Esophagus muscularis mucosa (tissue), 4 donors: ENCODE data around the gene MDC1.
"Not testable (repeated sequence)": the region's sequence is repeated elsewhere in the genome, so short reads cannot be mapped to it uniquely, and the experiment has no call there.

Experiments
- CTCF ChIP-seq, 3 experiments: fragments of 200-600 bp in 2 of 3; fragments of 450-650 bp in 1 of 3; sonication (generic) in 2 of 3; IDR thresholded peaks; one replicate each; pipeline ENCODE4 v1.5.1; 2017 to 2019; ENCODE audit warnings: antibody characterized with exemption in 3 of 3, mild to moderate bottlenecking in 2 of 3, moderate library complexity in 1 of 3
- EP300 ChIP-seq: sonication (generic); formaldehyde crosslinking; IDR thresholded peaks from one replicate; pipeline ENCODE4 v1.6.1; 2017; ENCODE audit warnings: antibody characterized with exemption
- POLR2AphosphoS5 ChIP-seq, 2 donors: sonication (generic); formaldehyde crosslinking; IDR thresholded peaks; one replicate each; pipeline ENCODE4 v1.6.1; 2017; ENCODE audit warnings: antibody characterized with exemption in 2 of 2

DNA sequence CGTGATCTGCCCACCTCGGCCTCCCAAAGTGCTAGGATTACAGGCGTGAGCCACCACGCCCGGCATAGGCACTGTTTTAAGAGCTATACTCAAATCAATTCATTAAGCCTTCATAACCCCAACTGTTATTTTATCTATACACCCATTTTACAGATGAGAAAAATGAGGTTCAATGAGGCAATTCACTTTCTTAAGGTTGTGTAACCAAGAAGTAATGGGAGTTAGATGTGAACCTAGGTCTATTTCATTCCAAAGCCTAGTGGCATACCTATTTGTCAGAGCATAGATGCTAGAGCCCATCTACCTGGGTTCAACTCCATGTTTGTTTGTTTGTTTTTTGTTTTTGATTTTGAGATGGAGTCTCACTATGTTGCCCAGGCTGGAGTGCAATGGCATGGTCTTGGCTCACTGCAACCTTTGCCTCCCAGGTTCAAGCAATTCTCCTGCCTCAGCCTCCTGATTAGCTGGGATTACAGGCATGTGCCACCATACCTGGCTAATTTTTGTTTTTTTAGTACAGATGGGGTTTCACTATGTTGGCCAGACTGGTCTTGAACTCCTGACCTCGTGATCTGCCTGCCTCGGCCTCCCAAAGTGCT is 39.4 kb upstream of the MDC1 start:
- TF ChIP-seq EP300; CTCF (IDR thresholded peaks at IDR 0.05); POLR2AphosphoS5 (IDR thresholded peaks at IDR 0.05): not testable (repeated sequence)
